Peyer's patch (tissue), 4 donors: ENCODE data around the gene AP5S1.
"Not testable (repeated sequence)": the region's sequence is repeated elsewhere in the genome, so short reads cannot be mapped to it uniquely, and the experiment has no call there.

Source experiments
- POLR2A ChIP-seq, 2 donors: fragments of 450-650 bp; IDR thresholded peaks; one replicate each; pipeline ENCODE4 v1.5.1; 2017; ENCODE audit warnings: antibody characterized with exemption in 2 of 2, mild to moderate bottlenecking in 2 of 2, moderate library complexity in 2 of 2
- TF ChIP-seq, protein P1 (sequence below), 6 experiments: fragments of 450-650 bp in 4 of 6; fragments of 200-600 bp in 2 of 6; sonication (generic) in 1 of 6; IDR thresholded peaks; one replicate each; pipeline ENCODE4 v1.5.1; 2017 to 2019; ENCODE audit warnings: antibody characterized with exemption in 6 of 6, mild to moderate bottlenecking in 3 of 6, moderate library complexity in 1 of 6

DNA sequence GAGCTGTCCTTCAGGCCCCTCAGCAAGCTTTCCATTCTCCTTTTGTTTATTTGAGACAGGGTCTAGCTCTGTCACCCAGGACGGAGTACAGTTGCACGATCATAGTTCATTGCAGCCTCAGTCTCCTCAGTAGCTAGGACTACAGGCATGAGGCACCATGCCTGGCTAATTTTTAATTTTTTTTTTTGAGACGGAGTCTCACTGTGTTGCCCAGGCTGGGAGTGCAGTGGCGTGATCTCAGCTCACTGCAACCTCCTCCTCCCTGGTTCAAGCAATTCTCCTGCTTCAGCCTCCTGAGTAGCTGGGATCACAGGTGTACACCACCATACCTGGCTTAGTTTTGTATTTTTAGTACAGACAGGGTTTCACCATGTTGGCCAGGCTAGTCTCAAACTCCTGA lies 31.1 kb upstream of the AP5S1 start:
- TF ChIP-seq, protein P1, sequence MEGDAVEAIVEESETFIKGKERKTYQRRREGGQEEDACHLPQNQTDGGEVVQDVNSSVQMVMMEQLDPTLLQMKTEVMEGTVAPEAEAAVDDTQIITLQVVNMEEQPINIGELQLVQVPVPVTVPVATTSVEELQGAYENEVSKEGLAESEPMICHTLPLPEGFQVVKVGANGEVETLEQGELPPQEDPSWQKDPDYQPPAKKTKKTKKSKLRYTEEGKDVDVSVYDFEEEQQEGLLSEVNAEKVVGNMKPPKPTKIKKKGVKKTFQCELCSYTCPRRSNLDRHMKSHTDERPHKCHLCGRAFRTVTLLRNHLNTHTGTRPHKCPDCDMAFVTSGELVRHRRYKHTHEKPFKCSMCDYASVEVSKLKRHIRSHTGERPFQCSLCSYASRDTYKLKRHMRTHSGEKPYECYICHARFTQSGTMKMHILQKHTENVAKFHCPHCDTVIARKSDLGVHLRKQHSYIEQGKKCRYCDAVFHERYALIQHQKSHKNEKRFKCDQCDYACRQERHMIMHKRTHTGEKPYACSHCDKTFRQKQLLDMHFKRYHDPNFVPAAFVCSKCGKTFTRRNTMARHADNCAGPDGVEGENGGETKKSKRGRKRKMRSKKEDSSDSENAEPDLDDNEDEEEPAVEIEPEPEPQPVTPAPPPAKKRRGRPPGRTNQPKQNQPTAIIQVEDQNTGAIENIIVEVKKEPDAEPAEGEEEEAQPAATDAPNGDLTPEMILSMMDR (IDR thresholded peaks at IDR 0.05): not testable (repeated sequence)
- not testable (repeated sequence) for TF ChIP-seq POLR2A (IDR thresholded peaks at IDR 0.05)
